ENCODE results near the gene GPR78. TPM values are rescaled to one million over a fixed set of nuclear protein-coding genes. Genes with fewer than 3 reads are reported as not detected.
"Not testable (repeated sequence)": the region's sequence is repeated elsewhere in the genome, so short reads cannot be mapped to it uniquely, and the experiment has no call there.

GPR78 gene
- total and polyA plus RNA-seq, 2 donors (not counting 1 experiment from before 2014, with no cell fraction given): 0.20 to 0.33 TPM

- H3K27ac ChIP-seq (ENCODE audit: insufficient read depth, low read length): no peak overlapping the region
- no peaks in the 10 kb centered on the region for H3K79me2 ChIP-seq (ENCODE audit: control insufficient read depth, insufficient read depth, low read length)
- DNase-seq (ENCODE audit: low read depth in 2 of 2): no peak
- H4K20me1 ChIP-seq (ENCODE audit: control insufficient read depth, extremely low read depth, insufficient read depth, low read length): no peaks in the 10 kb centered on the region
- H3K4me2 ChIP-seq (ENCODE audit: extremely low read depth, insufficient read depth, low read length): no peak overlapping the region
- H2AFZ ChIP-seq (ENCODE audit: low read length): no peak overlapping the region
- TF ChIP-seq CTCF (conservative IDR thresholded peaks at IDR 0.05 in 1 of 2, IDR thresholded peaks at IDR 0.05 in 1 of 2; ENCODE audit: low read depth in 1 of 2, low read length in 2 of 2): no peak
- TF ChIP-seq EZH2 (IDR thresholded peaks at IDR 0.05; ENCODE audit: low read length, missing control alignments): no peak
- H3K4me1 ChIP-seq (ENCODE audit: control insufficient read depth, extremely low read depth, insufficient read depth, low read length): no peaks in the 10 kb centered on the region
- no peaks in the 10 kb centered on the region for H3K36me3 ChIP-seq (ENCODE audit: control insufficient read depth, insufficient read depth, low read length)
- no peak overlapping the region for H3K4me3 ChIP-seq (replicated peaks in 1 of 4; ENCODE audit: control extremely low read depth in 1 of 4, insufficient read depth in 1 of 4, low read depth in 3 of 4, low read length in 4 of 4)
- peaks cover 5% of the 10 kb centered on the region for H3K27me3 ChIP-seq (ENCODE audit: control insufficient read depth, insufficient read depth, low read length)
- H3K9me3 ChIP-seq (ENCODE audit: control insufficient read depth, insufficient read depth, low read depth, low read length): no peaks in the 10 kb centered on the region
- H3K9ac ChIP-seq (ENCODE audit: insufficient read depth, low read length): no peak overlapping the region
Measured at GRCh38 chr4:8573266-8573665, 6.9 kb upstream of the GPR78 start.

GRCh38 chr4:8574796-8575370 lies 5.3 kb upstream of the GPR78 start:
- H3K4me3 ChIP-seq (replicated peaks in 1 of 4; ENCODE audit: control extremely low read depth in 1 of 4, insufficient read depth in 1 of 4, low read depth in 3 of 4, low read length in 4 of 4): no peak overlapping the region
- H4K20me1 ChIP-seq (ENCODE audit: control insufficient read depth, extremely low read depth, insufficient read depth, low read length): no peaks in the 10 kb centered on the region
- no peak overlapping the region for H3K27ac ChIP-seq (ENCODE audit: insufficient read depth, low read length)
- no peak for TF ChIP-seq EZH2 (IDR thresholded peaks at IDR 0.05; ENCODE audit: low read length, missing control alignments)
- TF ChIP-seq CTCF (conservative IDR thresholded peaks at IDR 0.05 in 1 of 2, IDR thresholded peaks at IDR 0.05 in 1 of 2; ENCODE audit: low read depth in 1 of 2, low read length in 2 of 2): no peak
- DNase-seq (ENCODE audit: low read depth in 2 of 2): no peak
- no peaks in the 10 kb centered on the region for H3K79me2 ChIP-seq (ENCODE audit: control insufficient read depth, insufficient read depth, low read length)
- H3K4me1 ChIP-seq (ENCODE audit: control insufficient read depth, extremely low read depth, insufficient read depth, low read length): no peaks in the 10 kb centered on the region
- H2AFZ ChIP-seq (ENCODE audit: low read length): no peak overlapping the region
- peaks cover 10% of the 10 kb centered on the region for H3K27me3 ChIP-seq (ENCODE audit: control insufficient read depth, insufficient read depth, low read length)
- no peaks in the 10 kb centered on the region for H3K36me3 ChIP-seq (ENCODE audit: control insufficient read depth, insufficient read depth, low read length)
- H3K9me3 ChIP-seq (ENCODE audit: control insufficient read depth, insufficient read depth, low read depth, low read length): no peaks in the 10 kb centered on the region
- H3K4me2 ChIP-seq (ENCODE audit: extremely low read depth, insufficient read depth, low read length): no peak overlapping the region
- no peak overlapping the region for H3K9ac ChIP-seq (ENCODE audit: insufficient read depth, low read length)

GRCh38 chr4:8575457-8575856 lies 4.7 kb upstream of the GPR78 start:
- Histone ChIP-seq H3K4me1 (ENCODE audit: control insufficient read depth, extremely low read depth, insufficient read depth, low read length) (no peaks in the 10 kb centered on the region), H3K4me3 (replicated peaks in 1 of 4; ENCODE audit: control extremely low read depth in 1 of 4, insufficient read depth in 1 of 4, low read depth in 3 of 4, low read length in 4 of 4) (no peak overlapping the region), H3K4me2 (ENCODE audit: extremely low read depth, insufficient read depth, low read length) (no peak overlapping the region), H3K9ac (ENCODE audit: insufficient read depth, low read length) (no peak overlapping the region), H4K20me1 (ENCODE audit: control insufficient read depth, extremely low read depth, insufficient read depth, low read length) (no peaks in the 10 kb centered on the region), H3K36me3 (ENCODE audit: control insufficient read depth, insufficient read depth, low read length) (no peaks in the 10 kb centered on the region), H3K79me2 (ENCODE audit: control insufficient read depth, insufficient read depth, low read length) (no peaks in the 10 kb centered on the region), H3K27ac (ENCODE audit: insufficient read depth, low read length) (no peak overlapping the region), H3K27me3 (ENCODE audit: control insufficient read depth, insufficient read depth, low read length) (peaks cover 10% of the 10 kb centered on the region), H2AFZ (ENCODE audit: low read length) (no peak overlapping the region), H3K9me3 (ENCODE audit: control insufficient read depth, insufficient read depth, low read depth, low read length) (no peaks in the 10 kb centered on the region)
- TF ChIP-seq CTCF (conservative IDR thresholded peaks at IDR 0.05 in 1 of 2, IDR thresholded peaks at IDR 0.05 in 1 of 2; ENCODE audit: low read depth in 1 of 2, low read length in 2 of 2) (no peak), EZH2 (IDR thresholded peaks at IDR 0.05; ENCODE audit: low read length, missing control alignments) (no peak)
- no peak for DNase-seq (ENCODE audit: low read depth in 2 of 2)

GRCh38 chr4:8576591-8576990 lies 3.6 kb upstream of the GPR78 start:
- not testable (repeated sequence) for H3K36me3 ChIP-seq (ENCODE audit: control insufficient read depth, insufficient read depth, low read length); H3K27me3 ChIP-seq (ENCODE audit: control insufficient read depth, insufficient read depth, low read length)

More at GRCh38 chr4:8576591-8576990, 3.6 kb upstream of the GPR78 start:
- H3K9me3 ChIP-seq (ENCODE audit: control insufficient read depth, insufficient read depth, low read depth, low read length); H3K4me2 ChIP-seq (ENCODE audit: extremely low read depth, insufficient read depth, low read length); H4K20me1 ChIP-seq (ENCODE audit: control insufficient read depth, extremely low read depth, insufficient read depth, low read length); H3K79me2 ChIP-seq (ENCODE audit: control insufficient read depth, insufficient read depth, low read length); DNase-seq (ENCODE audit: low read depth in 2 of 2); H3K4me1 ChIP-seq (ENCODE audit: control insufficient read depth, extremely low read depth, insufficient read depth, low read length); H3K27ac ChIP-seq (ENCODE audit: insufficient read depth, low read length); H3K4me3 ChIP-seq (replicated peaks in 1 of 4; ENCODE audit: control extremely low read depth in 1 of 4, insufficient read depth in 1 of 4, low read depth in 3 of 4, low read length in 4 of 4); H3K9ac ChIP-seq (ENCODE audit: insufficient read depth, low read length); H2AFZ ChIP-seq (ENCODE audit: low read length): not testable (repeated sequence)

All from fibroblast of lung (primary cell).